HG03097 (cell line): ENCODE measurements around the gene LIN7C.
"Not testable (repeated sequence)": the region's sequence is repeated elsewhere in the genome, so short reads cannot be mapped to it uniquely, and the experiment has no call there.

Experiments
- ATAC-seq: cut with Tn5 transposase; IDR thresholded peaks from one replicate; pipeline ENCODE4 v1.9.1; 2021; ENCODE audit not compliant: unreplicated experiment, low FRiP score

The LIN7C gene, protein sequence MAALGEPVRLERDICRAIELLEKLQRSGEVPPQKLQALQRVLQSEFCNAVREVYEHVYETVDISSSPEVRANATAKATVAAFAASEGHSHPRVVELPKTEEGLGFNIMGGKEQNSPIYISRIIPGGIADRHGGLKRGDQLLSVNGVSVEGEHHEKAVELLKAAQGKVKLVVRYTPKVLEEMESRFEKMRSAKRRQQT

DNA sequence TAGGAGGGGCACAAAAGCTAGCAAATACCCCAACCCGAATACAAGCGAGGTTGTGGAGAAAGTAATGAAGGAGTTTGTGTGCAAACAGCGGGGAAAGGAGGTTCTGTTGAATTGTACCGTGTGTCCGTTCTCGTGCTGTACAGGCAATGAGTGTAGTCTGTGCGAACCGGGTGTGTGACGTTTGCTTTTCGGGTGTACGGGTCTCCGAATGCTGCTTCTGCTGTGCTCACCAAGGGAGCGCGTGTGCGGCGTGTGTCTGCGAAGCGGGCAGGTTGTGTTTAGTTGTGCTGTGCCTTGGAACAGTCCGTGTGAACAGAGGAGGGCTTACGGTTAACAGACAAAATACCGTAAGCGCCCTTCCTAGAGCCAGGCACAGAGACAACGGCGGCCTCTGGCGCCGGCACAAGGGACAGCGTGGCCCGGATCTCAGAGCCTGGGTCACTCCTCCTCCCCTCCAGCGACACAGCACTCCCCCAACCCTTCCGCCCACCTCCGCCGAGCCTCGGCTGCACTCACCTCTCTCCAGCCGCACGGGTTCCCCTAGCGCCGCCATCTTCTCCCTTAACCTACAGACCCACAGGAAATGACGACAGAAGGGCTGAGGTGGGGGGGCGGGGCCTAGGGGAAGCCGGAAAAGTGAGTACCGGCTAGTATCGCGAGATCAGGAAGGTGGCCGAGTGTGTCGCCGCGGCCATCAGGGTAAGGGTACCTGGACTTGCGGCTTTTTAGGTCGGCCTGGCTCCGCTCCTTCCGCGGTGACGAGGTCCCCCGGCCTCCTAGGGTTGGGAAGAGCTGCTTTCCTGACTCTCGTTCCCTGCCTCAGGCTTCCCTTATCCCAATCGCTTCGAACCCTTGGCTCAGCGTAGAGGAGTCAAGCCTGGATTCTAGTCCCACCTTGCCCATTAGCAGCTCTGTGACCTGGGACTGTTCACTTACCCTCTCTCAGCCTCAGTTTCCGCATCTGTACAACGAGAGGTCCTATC lies at the start of gene LIN7C:
LIN7C (minus strand) TSS at position 570 of the 983 bp plus-strand sequence; CDS start at position 553, 17 bp downstream.
- ATAC-seq: peak; percentile 98

DNA sequence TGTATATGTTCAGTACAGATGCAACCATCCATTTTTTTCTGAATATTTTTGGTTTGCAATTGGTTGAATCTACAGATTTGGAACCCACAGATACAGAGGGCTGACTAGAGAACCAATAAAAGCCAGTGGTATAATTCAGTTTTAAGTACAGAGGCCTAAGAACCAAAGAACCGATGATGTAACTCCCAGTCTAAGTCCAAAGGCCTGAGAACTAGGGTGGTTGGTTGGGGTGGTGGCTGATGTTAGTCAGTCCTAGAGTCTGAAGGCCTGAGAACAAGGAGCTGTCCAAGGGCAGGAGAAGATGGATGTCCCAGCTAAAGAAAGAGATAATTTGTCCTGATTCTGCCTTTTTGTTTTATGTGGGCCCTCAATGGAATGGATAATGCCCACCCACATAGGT lies 48.7 kb upstream of the LIN7C start:
- ATAC-seq: no peak

DNA sequence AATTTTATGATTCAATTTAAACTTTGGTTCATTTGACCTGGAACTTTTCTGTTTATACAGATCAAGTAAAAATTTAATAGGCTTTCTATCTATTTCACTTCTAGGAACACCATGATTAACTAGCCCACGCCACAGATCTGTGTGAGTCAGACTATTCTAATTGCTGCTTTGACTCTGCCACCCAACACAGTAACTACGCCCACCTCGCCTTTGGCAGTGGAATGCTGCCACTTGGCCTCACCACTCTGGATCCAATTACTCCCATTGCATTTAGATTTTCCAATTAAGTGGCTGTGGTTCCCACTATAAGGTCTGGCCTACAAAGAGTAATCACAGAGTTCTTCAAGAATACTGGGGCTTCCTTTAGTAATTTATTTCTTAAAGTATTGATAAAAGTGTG lies 46.6 kb upstream of the LIN7C start:
- no peak for ATAC-seq

DNA sequence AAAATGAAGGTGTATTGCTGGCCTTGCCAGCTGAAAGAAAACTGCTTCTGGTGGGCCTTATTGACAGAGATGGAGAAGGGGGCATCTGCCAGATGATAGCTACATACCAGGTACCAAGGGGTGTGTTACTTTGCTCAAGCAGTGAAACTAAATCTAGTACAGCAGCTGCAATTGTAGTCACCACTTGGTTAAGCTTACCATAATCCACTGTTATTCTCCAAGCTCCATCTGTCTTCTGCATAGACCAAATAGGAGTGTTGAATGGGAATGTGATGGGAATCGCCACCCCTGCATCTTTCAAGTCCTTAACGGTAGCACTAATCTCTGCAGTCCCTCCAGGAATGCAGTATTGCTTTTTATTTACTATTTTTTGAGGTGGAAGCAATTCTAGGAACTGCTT lies 45.8 kb upstream of the LIN7C start:
- ATAC-seq: no peak

DNA sequence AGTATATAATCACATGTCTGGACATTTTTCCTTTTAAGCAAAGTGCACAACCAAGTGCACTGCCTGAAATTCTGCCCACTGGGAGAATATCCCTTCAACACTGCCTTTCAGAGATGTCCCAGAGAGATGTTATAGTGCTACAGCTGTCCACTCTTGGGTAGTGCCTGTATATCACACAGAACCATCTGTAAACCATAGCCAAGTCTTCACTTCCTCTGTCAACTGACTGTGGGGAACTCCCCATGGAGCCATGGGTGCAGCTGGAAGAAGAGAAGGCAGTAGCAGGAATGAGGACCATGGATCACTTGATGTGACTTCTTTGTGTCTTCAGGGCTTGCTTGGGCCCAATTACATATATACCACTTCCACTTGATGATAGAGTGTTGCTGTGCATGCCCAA lies 44.6 kb upstream of the LIN7C start:
- no peak for ATAC-seq

DNA sequence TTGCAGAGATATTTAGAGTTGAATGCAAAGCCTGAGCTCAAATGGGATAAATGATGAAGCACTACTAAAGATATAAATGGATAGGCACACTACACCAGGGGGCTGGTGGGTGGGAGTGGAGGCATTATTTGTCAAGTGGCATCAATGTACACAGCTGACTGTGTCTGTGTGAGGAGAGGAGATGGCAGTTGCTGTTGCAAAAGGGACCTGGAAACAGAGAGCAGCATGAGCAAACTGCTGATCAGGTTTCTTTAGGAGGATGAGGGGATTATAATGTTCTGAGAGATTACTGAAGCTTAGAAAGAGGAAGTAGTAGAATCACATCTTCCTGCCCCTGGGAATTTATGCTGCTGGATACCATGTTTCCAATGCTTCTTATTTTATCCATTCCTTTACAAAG lies 39.4 kb upstream of the LIN7C start:
- no peak for ATAC-seq

DNA sequence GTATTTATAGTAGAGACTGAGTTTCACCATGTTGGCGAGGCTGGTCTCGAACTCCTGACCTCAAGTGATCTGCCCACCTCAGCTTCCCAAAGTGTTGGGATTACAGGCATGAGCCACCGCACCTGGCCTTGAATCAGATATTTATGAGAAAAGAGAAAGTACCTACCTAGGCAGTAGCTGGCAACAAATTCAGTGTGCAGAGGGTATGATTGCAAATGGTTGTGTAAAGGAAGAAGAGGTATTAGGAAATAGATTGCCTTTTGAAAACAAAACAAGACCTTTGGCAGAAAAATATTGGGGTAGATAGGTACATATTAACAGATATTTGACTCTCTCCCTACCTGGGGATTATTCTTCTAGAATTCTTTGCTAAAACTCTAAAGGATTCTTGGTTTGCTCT lies 38.5 kb upstream of the LIN7C start:
- ATAC-seq: no peak

DNA sequence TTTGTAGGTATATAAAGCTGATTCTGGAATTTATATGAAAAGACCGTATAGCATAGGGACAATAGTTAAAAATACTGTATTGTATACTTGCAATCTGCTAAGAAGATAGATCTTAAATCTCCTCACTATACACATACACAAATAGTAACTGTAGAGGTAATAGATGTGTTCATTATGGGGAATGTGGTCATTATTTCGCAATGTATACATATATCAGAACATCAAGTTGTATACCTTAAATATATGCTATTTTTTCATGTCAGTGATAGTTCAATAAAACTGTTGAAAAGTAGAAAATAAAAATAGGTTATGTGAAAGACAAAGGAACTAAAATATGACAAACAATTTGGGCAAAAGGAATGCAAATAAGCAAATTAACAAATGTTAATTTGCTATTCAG lies 35.2 kb upstream of the LIN7C start:
- ATAC-seq: no peak

DNA sequence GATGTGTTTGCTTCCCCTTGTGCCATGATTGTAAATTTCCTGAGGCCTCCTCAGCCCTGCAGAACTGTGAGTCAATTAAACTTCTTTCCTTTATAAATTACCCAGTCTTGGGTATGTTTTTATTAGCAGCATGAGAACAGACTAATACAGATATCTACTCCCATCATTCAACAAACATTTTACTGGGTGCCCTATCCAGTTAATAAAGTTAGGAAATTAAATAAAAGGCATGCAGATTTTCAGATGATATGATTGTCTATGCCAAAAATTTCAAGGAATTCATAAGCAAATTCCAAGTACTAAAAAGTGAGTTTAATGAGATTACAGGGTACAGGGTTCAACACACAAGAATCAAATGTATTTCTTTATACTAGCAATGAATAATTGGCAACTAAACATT lies 33.5 kb upstream of the LIN7C start:
- ATAC-seq: no peak

DNA sequence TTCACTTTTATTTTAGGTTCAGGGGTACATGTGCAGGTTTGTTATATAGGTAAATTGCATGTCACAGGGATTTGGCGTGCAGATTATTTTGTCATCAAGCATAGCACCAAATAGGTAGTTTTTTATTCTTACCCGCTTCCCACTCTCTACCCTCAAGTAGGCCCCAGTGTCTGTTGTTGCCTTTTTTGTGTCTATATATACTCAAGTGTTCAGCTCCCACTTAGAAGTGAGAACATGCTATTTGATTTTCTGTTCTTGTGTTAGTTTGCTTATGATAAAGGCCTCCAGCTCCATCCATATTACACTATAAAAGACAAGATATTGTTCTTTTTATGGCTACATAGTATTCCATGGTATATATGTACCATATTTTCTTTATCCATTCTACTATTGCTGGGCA lies 28.5 kb upstream of the LIN7C start:
- ATAC-seq: no peak

DNA sequence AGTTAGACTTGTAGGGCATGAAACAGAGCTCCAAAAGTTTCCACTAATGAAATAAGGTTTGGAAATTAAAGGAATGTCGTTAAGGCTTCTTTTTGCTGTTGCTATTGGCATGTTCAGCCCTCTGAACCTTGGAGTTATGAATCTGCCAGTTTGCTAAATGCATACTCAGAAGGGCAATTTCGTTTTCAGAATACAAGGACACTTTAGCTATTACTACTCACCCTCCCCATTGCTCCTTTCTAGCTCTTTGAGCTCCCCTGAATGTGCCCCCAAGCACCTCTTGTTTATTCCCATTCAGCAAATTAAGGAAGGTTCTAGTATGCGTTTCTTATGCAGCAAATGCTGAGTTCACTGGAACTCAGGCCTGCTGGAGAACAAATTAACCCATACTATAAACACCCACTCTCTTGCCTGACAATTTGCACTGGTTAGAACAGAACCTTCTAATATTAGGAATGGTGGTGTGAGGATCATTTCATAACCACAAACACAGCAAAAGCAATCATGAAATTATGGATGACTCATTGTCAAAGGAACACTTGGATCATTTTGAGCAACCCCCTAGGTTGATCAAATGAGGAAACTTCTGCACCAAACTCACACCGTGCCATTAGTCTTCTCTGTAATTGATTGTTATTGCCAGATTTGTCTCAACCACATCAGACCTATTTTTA lies 26.2 kb upstream of the LIN7C start:
- no peak for ATAC-seq

DNA sequence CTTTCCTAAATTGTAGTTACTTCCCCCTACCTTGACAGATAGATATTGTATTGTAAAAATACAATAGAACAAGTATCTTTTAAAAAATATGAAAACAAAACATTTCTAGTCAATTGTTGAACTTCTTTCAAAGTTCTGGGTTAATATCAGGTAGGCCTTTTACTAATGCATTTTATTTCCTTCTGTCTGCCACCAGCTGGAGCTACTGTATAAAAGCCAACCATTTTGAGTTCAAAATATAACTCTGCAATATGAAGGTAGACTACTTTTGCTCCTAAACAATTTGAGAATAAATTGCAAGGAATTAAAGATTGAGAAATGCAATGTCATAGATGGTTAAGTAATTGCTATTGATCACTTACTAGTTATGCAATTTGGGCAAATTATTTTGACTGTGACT lies 22.1 kb upstream of the LIN7C start:
- no peak for ATAC-seq

DNA sequence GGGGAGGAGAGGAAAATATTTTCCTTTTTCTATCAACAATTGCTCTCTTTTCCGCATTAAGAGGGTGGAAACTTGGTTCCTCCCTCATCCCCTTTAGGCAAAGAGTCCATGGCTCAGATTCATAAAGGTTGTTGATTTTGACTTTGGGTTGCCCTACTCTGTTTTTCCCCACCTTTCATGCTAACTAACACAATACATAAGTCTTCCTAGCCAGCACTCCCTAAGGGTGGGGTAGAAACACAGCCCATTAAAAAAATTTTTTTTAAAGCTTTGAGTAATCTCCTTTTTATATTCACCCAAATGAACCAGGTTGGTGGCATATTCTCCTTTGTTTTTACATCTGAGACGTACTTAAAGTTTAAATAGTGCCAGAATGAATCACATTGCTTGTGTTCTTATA lies 20.0 kb upstream of the LIN7C start:
- no peak for ATAC-seq

DNA sequence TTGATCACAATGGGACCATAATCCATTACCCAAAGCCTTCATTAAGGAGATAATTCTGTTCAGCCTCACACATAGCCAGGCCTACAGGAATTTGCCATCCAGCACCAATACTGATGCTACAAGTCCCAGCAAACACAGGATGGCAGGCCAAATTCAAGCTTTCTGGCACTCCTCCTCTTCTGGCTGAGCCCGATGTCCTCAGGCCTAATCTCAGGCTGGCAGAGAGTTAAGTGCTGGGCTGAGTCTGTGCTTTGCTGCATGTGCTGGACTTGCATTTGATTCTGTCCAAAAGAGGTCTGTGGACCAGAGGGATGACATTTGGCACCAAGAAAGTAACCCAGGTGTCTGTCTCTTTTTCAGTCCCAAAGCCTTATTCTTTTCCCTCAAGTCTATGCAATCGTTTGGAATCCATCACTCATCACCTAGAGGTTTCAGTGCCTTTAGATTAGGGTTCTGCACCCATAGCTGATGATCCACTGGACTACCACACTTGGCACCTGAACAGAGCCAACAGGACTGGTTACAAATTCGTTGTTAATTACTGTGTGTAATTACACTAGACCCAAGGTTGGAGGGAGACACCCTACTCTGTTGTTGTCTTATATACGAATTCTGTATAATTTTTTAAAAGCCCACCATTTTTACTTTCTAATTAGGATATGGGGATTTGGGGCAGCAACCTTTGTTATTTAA lies 19.4 kb upstream of the LIN7C start:
- ATAC-seq: no peak

DNA sequence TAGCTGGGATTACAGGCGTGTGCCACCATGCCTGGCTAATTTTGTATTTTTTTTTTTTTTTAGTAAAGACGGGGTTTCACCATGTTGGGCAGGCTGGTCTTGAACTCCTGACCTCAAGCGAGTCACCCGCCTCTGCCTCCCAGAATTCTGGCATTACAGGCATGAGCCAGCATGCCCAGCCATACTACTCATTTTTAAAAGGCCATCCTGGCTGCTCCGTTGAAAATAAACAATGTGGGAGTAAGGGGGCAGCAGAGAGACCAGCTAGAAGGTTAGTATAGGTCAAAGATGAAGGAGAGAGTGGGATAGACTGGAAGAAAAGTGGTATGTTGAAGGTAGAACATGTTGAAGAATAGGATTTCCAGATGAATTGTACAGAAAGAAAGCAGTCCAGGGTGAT lies 17.6 kb upstream of the LIN7C start:
- ATAC-seq: no peak

DNA sequence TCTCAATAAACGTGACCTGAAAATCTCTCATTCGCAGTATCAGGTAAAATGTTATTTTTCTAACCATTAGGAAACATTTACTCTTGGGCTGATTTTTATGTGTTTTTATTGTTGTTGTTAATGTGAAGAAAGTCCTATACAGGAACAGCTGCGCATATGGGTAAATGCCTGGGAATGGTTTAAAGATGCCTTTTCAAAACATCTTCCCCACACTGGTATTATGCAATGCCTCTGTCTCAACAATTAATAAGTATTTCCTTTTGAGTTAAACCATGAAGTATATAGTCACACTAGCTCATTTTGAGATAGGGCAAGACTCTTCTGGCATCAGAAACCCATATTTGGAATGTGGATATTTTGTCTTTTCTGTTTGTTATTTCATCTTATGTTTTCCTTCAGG lies 13.7 kb upstream of the LIN7C start:
- no peak for ATAC-seq

DNA sequence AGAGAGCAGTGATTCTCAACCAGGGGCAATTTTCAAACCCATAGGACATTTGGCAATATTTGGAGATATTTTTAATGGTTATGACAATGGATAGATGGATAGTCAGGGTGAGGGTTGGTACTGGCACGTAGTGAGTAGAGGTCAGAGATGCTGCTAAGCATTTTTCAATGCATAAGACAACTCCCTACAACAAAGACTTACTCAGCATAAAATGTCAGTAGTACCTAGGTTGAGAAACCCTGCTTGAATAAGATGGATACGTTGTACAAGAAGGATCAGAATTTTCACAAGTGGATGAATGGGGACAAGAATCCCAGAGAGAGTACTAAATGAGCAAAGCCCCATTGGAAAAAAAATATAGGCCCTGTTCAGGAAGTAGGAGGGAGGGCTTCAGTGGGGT lies 11.9 kb upstream of the LIN7C start:
- no peak for ATAC-seq

DNA sequence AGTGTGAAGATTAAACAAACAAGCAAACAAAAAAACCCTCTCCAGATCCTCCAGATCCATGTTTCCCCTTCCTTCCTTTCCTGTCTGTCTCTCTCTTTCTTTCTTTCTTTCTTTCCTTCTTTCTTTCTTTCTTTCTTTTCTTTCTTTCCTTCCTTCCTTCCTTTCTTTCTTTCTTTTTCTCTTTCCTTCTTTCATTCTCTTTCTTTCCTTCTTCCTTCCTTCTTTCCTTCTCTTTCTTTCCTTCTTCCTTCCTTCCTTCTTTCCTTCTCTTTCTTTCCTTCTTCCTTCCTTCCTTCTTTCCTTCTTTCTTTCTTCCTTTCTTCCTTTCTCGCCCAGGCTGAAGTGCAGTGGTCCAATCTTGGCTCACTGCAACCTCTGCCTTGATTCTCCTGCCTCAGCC lies 10.9 kb upstream of the LIN7C start:
- not testable (repeated sequence) for ATAC-seq

DNA sequence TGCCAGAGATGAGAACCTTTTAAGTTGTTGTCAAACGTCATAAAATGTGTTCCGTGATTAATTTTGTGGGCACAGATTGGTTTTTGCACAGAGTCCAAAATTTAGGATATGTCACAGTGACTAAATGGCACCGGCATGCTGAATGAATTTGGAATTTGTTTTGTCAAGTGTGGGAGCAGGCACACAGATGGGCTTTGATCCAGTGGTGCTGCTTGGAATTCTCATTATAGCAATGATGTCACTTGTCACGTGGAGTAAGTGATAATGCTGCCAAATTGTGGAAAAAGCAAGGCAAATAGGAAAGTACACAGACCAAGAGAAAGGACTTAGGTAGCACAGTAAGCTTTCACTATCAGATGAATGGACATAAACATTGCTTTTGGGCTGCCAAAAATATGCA lies 8.0 kb upstream of the LIN7C start:
- ATAC-seq: no peak

DNA sequence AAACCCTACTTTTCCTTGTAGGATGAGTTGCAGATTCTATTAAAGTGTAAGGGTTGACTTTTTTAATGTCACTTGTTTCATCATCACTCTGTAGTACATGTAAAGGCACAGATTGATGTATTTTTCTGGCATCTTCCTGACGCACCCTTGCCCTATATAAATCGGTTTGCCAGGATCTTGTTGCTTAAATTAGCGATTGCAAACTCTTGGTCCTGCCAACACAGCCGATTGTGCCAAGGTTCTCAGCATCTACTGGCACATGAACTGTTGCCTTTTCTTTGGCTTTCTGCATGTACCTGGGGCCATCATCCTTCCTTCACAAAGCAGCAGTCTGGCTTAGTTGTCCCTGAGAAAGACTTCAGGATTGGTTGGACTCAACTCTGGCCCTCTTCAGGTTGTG lies 7.5 kb upstream of the LIN7C start:
- no peak for ATAC-seq

DNA sequence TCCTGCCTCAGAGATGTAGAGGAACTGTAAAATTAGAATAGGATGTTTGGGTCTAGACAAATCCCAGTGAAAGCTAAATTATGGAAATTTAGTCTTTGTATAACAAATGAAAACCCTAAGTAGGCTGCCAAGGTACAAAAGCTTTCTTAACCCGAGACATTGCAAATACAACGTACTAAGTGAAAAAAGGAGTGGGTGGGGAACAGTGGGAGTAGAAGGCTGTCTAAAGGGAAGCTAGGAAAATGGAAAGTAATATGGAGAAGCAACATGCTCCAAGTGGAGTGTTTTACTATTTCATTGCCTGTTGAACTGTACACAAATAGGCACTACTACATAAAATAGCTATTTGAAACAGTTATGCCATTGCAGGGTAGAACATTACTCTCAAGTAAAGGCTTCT lies 6.8 kb upstream of the LIN7C start:
- no peak for ATAC-seq
